GM18909 (cell line): ENCODE results near the gene IFNA14.
A peak's percentile ranks its signal among the peaks of the same experiment; 100 is the strongest.
"Not testable (repeated sequence)": the region's sequence is repeated elsewhere in the genome, so short reads cannot be mapped to it uniquely, and the experiment has no call there.

ENCODE experiments used
- ATAC-seq: cut with Tn5 transposase; IDR thresholded peaks from one replicate; pipeline ENCODE4 v1.9.1; 2021; ENCODE audit warnings: mild to moderate bottlenecking; ENCODE audit not compliant: unreplicated experiment, poor library complexity

IFNA14 gene

GRCh38 chr9:21228122-21228521 is 11.7 kb downstream of the IFNA14 start, which contains the start of gene IFNA17:
IFNA17 (minus strand) TSS chr9:21228222; CDS start chr9:21228173, 49 bp downstream.
- ATAC-seq, result no peak

GRCh38 chr9:21217211-21217610 is 22.6 kb downstream of the IFNA14 start, which contains the start of gene IFNA16:
IFNA16 (minus strand) TSS chr9:21217311; CDS start chr9:21217305, 6 bp downstream.
- not testable (repeated sequence) for ATAC-seq

GRCh38 chr9:21213411-21214326 is 26.1 kb downstream of the IFNA14 start:
- ATAC-seq, result not testable (repeated sequence)

- ATAC-seq, result not testable (repeated sequence)
Measured at GRCh38 chr9:21212160-21212559, 27.6 kb downstream of the IFNA14 start.

GRCh38 chr9:21210782-21211181 is 29.0 kb downstream of the IFNA14 start:
- not testable (repeated sequence) for ATAC-seq

GRCh38 chr9:21210311-21210710 is 29.5 kb downstream of the IFNA14 start:
- no peak for ATAC-seq

- not testable (repeated sequence) for ATAC-seq
Measured at GRCh38 chr9:21207043-21207442, 32.8 kb downstream of the IFNA14 start, which contains the start of gene IFNA10. IFNA10 (minus strand) TSS chr9:21207143; CDS start chr9:21207097, 46 bp downstream.

GRCh38 chr9:21205204-21205603 is 34.6 kb downstream of the IFNA14 start:
- no peak for ATAC-seq

- not testable (repeated sequence) for ATAC-seq
Measured at GRCh38 chr9:21202105-21202504, 37.7 kb downstream of the IFNA14 start, which contains the start of gene IFNA7. IFNA7 (minus strand) TSS chr9:21202205; CDS start chr9:21202165, 40 bp downstream.

GRCh38 chr9:21194867-21195776 is 44.7 kb downstream of the IFNA14 start:
- ATAC-seq, result peak; percentile 92
